ENCODE data around the gene NAGLU. TPM values are rescaled to one million over a fixed set of nuclear protein-coding genes. Genes with fewer than 3 reads are reported as not detected.
A peak's percentile ranks its signal among the peaks of the same experiment; 100 is the strongest.

NAGLU gene
- total RNA-seq: 10 to 100 TPM; 32.9 to 50.5 (median 36.7) TPM

DNA sequence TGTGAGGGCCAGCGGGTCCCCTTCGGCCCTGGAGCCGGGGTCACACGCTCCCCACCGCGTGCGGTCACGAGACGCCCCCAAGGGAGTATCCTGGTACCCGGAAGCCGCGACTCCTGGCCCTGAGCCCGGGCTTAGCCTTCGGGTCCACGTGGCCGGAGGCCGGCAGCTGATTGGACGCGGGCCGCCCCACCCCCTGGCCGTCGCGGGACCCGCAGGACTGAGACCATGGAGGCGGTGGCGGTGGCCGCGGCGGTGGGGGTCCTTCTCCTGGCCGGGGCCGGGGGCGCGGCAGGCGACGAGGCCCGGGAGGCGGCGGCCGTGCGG is at the start of gene NAGLU:
NAGLU (plus strand) TSS at position 194 of the 324 bp plus-strand sequence; CDS start at position 226, 32 bp downstream.
- TF ChIP-seq POLR2A (IDR thresholded peaks at IDR 0.05): no peak
- TF ChIP-seq, protein P1, sequence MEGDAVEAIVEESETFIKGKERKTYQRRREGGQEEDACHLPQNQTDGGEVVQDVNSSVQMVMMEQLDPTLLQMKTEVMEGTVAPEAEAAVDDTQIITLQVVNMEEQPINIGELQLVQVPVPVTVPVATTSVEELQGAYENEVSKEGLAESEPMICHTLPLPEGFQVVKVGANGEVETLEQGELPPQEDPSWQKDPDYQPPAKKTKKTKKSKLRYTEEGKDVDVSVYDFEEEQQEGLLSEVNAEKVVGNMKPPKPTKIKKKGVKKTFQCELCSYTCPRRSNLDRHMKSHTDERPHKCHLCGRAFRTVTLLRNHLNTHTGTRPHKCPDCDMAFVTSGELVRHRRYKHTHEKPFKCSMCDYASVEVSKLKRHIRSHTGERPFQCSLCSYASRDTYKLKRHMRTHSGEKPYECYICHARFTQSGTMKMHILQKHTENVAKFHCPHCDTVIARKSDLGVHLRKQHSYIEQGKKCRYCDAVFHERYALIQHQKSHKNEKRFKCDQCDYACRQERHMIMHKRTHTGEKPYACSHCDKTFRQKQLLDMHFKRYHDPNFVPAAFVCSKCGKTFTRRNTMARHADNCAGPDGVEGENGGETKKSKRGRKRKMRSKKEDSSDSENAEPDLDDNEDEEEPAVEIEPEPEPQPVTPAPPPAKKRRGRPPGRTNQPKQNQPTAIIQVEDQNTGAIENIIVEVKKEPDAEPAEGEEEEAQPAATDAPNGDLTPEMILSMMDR (IDR thresholded peaks at IDR 0.05): no peak
- peak within 1 kb of the TSS; percentile 62 for H3K4me3 ChIP-seq (ENCODE audit: low read depth, poor library complexity, severe bottlenecking)
- intact Hi-C loops (cut with DNase I; ENCODE audit: low total_unique reads): no loop called here
- 0 to 2% methylated on average over 6 to 12 of the region's 40 CpGs for WGBS, 2 donors
- peak; percentile 95 to 100 for DNase-seq (ENCODE audit: low spot score in 2 of 2)

DNA sequence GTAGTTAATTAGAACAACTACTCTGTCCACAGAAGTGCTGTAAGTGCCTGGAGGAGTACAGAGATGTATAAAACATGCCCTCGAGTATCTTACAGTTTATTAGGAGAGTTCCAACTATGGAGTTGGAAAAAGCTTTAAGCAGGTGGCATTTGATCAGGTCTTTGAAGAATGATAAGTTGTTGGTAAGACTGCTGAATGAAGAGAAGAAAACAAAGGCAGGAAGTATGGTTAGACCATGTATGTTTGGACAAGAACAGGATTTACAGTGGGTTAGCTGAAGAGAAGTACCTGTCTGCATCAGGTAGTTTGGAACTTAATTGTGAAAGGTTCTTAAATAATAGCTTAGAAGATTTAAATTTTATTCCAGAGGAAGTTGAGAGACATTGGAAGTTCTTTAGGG is 48.0 kb upstream of the NAGLU start:
- 81 to 83% methylated on average over 1 of the region's 1 CpG for WGBS, 2 donors
- TF ChIP-seq, protein P1 (IDR thresholded peaks at IDR 0.05): no peak
- no peak for TF ChIP-seq POLR2A (IDR thresholded peaks at IDR 0.05)

DNA sequence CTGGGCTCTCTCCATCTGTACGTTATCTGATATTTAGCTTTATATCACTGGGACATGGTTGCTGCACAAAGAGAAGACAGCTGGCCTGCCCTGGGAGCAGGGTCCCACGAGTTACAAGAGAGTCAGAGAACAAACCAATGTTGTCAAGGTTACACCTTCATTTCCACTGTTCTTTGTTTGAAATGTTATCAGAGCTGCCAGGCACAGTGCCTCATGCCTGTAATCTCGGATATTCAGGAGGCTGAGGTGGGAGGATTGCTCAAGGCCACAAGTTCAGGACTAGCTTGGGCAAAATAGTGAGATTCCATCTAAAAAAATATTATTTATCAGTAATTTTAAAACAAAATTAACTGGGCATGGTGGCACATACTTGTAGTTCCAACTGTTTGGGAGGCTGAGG is 42.7 kb upstream of the NAGLU start:
- intact Hi-C loops (cut with DNase I; ENCODE audit: low total_unique reads): no loop called here
- WGBS, 2 donors: 79 to 85% methylated on average over 3 of the region's 3 CpGs
- peak in 1 of 2 donors; percentile 1 for DNase-seq (ENCODE audit: low spot score in 2 of 2)
- TF ChIP-seq POLR2A (IDR thresholded peaks at IDR 0.05): no peak
- TF ChIP-seq, protein P1 (IDR thresholded peaks at IDR 0.05): no peak
- no peak overlapping the region for H3K4me3 ChIP-seq (ENCODE audit: low read depth, poor library complexity, severe bottlenecking)

More for the DNA sequence above, 48.0 kb upstream of the NAGLU start:
- intact Hi-C loops (cut with DNase I; ENCODE audit: low total_unique reads): no loop called here
- H3K4me3 ChIP-seq (ENCODE audit: low read depth, poor library complexity, severe bottlenecking): no peak overlapping the region
- DNase-seq (ENCODE audit: low spot score in 2 of 2): no peak

DNA sequence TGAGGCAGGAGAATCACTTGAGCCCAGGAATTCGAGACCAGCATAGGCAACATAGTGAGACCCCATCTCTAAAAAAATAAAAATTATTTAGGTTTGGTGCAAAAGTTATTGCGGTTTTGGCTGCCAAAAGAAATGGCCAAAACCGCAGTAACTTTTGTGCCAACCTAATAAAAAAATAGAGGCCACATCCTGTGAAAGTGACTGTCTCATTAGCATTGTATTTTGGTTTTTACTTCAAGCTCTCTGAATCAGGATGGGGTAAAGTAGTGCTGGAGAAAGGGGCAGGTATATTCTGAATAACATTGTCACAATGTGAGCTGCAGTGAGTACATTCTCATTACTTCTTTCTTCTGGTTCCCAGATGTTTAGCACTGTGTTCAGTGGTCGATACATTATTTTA is 41.4 kb upstream of the NAGLU start:
- H3K4me3 ChIP-seq (ENCODE audit: low read depth, poor library complexity, severe bottlenecking): no peak overlapping the region
- no peak for TF ChIP-seq POLR2A (IDR thresholded peaks at IDR 0.05)
- TF ChIP-seq, protein P1 (IDR thresholded peaks at IDR 0.05): no peak
- WGBS, 2 donors: 67 to 71% methylated on average over 4 of the region's 4 CpGs
- intact Hi-C loops (cut with DNase I; ENCODE audit: low total_unique reads): no loop called here
- peak in 1 of 2 donors; percentile 6 for DNase-seq (ENCODE audit: low spot score in 2 of 2)

DNA sequence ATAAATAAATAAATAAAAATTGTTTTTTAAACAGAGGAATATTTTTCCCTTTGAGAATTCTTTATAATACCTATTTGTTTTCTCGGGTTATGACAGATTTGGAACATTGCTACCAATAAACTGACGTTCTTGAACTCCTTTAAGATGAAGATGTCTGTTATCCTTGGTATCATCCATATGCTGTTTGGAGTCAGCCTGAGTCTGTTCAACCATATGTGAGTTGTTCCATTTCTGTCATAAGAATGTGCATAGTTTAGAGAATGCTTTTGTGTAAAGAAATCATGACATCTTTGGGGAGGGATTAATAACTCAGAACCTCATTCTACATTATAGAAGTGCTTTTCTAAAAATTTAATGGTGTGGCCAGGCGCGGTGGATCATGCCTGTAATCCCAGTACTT is 37.2 kb upstream of the NAGLU start:
- no peak for DNase-seq (ENCODE audit: low spot score in 2 of 2)
- intact Hi-C loops (cut with DNase I; ENCODE audit: low total_unique reads): no loop called here
- 93 to 98% methylated on average over 4 of the region's 4 CpGs for WGBS, 2 donors
- no peak overlapping the region for H3K4me3 ChIP-seq (ENCODE audit: low read depth, poor library complexity, severe bottlenecking)
- TF ChIP-seq POLR2A (IDR thresholded peaks at IDR 0.05): no peak
- TF ChIP-seq, protein P1 (IDR thresholded peaks at IDR 0.05): no peak

DNA sequence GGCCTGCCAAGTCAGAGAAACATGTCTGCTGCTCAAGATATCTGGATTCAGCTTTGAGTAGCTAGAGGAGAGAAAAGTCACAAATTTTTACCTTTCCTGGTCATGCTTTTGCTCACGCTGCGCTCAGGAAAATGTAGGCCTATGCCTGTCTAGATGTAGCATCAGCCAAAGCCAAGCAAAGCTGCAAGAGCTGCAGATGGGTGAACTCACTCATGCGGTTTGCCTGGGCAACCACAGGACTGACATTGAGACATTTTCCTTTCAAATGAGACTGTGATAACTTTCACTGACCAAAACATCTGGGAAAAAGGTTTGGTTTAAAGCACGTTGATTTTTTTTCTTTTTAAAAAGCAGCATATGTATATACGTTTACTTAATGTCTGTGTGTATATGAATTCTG is 34.0 kb upstream of the NAGLU start:
- TF ChIP-seq, protein P1 (IDR thresholded peaks at IDR 0.05): no peak
- TF ChIP-seq POLR2A (IDR thresholded peaks at IDR 0.05): no peak
- no peak overlapping the region for H3K4me3 ChIP-seq (ENCODE audit: low read depth, poor library complexity, severe bottlenecking)
- peak in 1 of 2 donors; percentile 37 for DNase-seq (ENCODE audit: low spot score in 2 of 2)
- intact Hi-C loops (cut with DNase I; ENCODE audit: low total_unique reads): no loop called here
- 85 to 96% methylated on average over 5 of the region's 5 CpGs for WGBS, 2 donors

All from lower leg skin (tissue), 4 donors.